ENCODE results near the gene SVBP. TPM values are rescaled to one million over a fixed set of nuclear protein-coding genes. Genes with fewer than 3 reads are reported as not detected.

The SVBP gene
- total and polyA plus RNA-seq, 2 of the 8 experiments (the other 6 are each of a cell fraction or from before 2014, with no cell fraction given): 29.7 to 30.2 TPM

DNA sequence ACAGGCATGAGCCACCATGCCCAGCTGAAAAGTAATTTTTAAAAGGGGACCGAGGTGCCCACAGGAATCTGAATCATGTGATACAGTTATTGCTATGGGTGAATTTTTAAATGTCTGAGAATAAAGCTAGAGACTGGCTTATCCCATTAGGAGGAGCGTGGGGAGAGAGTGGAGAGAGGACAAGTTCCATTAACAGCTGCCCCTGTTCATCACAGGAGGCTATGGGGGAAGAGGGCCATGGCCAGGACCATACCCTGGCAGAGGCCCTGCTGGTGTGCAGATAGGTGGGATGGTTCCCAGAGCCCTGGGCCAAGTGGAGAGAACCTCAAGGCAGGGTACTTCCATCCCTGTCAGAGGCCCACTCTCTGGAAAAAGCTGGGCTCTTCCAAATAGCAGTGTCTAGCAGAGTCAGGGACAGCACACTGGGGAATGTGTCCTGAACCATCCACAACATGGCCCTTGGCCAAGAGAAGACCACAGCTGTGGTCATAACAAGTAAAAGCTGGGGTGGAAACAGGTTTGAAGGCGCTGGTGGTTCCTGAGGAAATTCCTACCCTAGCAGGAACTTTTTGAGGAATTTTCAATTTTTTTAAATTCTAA is 15.5 kb upstream of the SVBP start:
- Histone ChIP-seq H3K14ac (ENCODE audit: insufficient read length) (no peak overlapping the region), H3K27me3 (replicated peaks in 1 of 4; ENCODE audit: control insufficient read depth in 3 of 4, extremely low read depth in 1 of 4, insufficient read depth in 3 of 4, low read length in 3 of 4) (no peaks in the 10 kb centered on the region), H3K9me3 (ENCODE audit: insufficient read depth in 2 of 2, low read depth in 1 of 2, low read length in 1 of 2) (no peaks in the 10 kb centered on the region), H3K36me3 (ENCODE audit: control insufficient read depth in 2 of 4, insufficient read depth in 4 of 4, low read length in 3 of 4) (no peaks in the 10 kb centered on the region), H2BK20ac (ENCODE audit: low read length) (no peak overlapping the region), H3K79me1 (ENCODE audit: low read depth, low read length) (no peaks in the 10 kb centered on the region), H3K4ac (replicated peaks; ENCODE audit: insufficient read length, low read depth, low read length) (no peak overlapping the region), H3K9ac (replicated peaks in 1 of 4; ENCODE audit: extremely low read depth in 1 of 4, low read depth in 3 of 4, low read length in 3 of 4) (no peak overlapping the region), H4K91ac (replicated peaks; ENCODE audit: insufficient read length, low read length) (no peak overlapping the region), H2BK15ac (ENCODE audit: low read length) (no peak overlapping the region), H3K79me2 (ENCODE audit: control insufficient read depth in 1 of 2, insufficient read depth in 2 of 2, low read length in 2 of 2) (no peaks in the 10 kb centered on the region), H2AFZ (ENCODE audit: low read length) (no peak overlapping the region), H3K23ac (ENCODE audit: insufficient read length) (no peak overlapping the region), H3K56ac (replicated peaks; ENCODE audit: insufficient read length, low read depth, low read length) (no peak overlapping the region), H3K4me2 (ENCODE audit: insufficient read depth in 1 of 2, low read depth in 2 of 2, low read length in 2 of 2) (no peak overlapping the region), H3K4me3 (ENCODE audit: extremely low read depth in 1 of 4, insufficient read depth in 2 of 4, low read depth in 3 of 4, low read length in 4 of 4) (no peak overlapping the region), H2BK5ac (ENCODE audit: low read depth, low read length) (no peak overlapping the region), H4K20me1 (replicated peaks in 1 of 2; ENCODE audit: control insufficient read depth in 1 of 2, insufficient read depth in 2 of 2, low read length in 2 of 2) (no peaks in the 10 kb centered on the region), H2BK120ac (replicated peaks; ENCODE audit: low read depth, low read length) (no peak overlapping the region), H4K8ac (ENCODE audit: extremely low read depth, insufficient read depth, low read length) (no peak overlapping the region; the same call in 1 of the 2 replicates), H3K18ac (ENCODE audit: extremely low read depth, low read length) (no peak overlapping the region), H3K4me1 (replicated peaks in 1 of 4; ENCODE audit: control insufficient read depth in 3 of 4, insufficient read depth in 4 of 4, low read length in 3 of 4) (no peaks in the 10 kb centered on the region), H3K23me2 (ENCODE audit: low read depth, low read length) (no peaks in the 10 kb centered on the region), H4K5ac (ENCODE audit: insufficient read length, low read depth, low read length) (no peak overlapping the region), H3K27ac (ENCODE audit: low read depth, low read length) (no peak overlapping the region), H2BK12ac (ENCODE audit: low read depth, low read length) (no peak overlapping the region), H2AK5ac (ENCODE audit: low read depth, low read length) (no peak overlapping the region)
- WGBS, 2 experiments (ENCODE audit: extremely low coverage in 1 of 2, insufficient coverage in 1 of 2, insufficient read length in 1 of 2, insufficient replicate concordance in 2 of 2, low coverage in 1 of 2, low lambda C conversion rate in 2 of 2, missing lambda C conversion rate in 1 of 2): 90% methylated on average over 3 of the region's 3 CpGs; no CpG with 5 or more reads in 1 of the 2 experiments
- FAIRE-seq: no peak
- no peak for DNase-seq (ENCODE audit: low read depth in 1 of 2, low spot score in 2 of 2)
- TF ChIP-seq JUND (IDR thresholded peaks at IDR 0.05; ENCODE audit: low read length): no peak
- no peak for TF ChIP-seq TAF1 (IDR thresholded peaks at IDR 0.05; ENCODE audit: low read depth, low read length)
- no peak for TF ChIP-seq E2F6 (IDR thresholded peaks at IDR 0.05)
- TF ChIP-seq KDM1A (IDR thresholded peaks at IDR 0.05; ENCODE audit: borderline replicate concordance, low read length): no peak
- TF ChIP-seq SP1 (IDR thresholded peaks at IDR 0.05; ENCODE audit: low read depth, low read length): no peak
- TF ChIP-seq ZNF274 (IDR thresholded peaks at IDR 0.05; ENCODE audit: borderline replicate concordance, extremely low read depth, low read length): no peak
- TF ChIP-seq JUN (IDR thresholded peaks at IDR 0.05; ENCODE audit: low read depth, low read length): no peak
- TF ChIP-seq RAD21 (IDR thresholded peaks at IDR 0.05 in 1 of 2, conservative IDR thresholded peaks at IDR 0.05 in 1 of 2; ENCODE audit: low read depth in 2 of 2, low read length in 2 of 2): no peak
- no peak for TF ChIP-seq KDM5A (IDR thresholded peaks at IDR 0.05; ENCODE audit: low read length)
- TF ChIP-seq KDM4A (IDR thresholded peaks at IDR 0.05; ENCODE audit: low read depth, low read length, severe bottlenecking): no peak
- ChIA-PET POLR2A (ENCODE audit: partially characterized antibody) (interaction anchor here (1.8 kb wide), 1 partner anchor 16 kb away, joined by 4 read pairs; the partner anchor contains the start of gene ERMAP), CTCF (ENCODE audit: partially characterized antibody) (interaction anchor here (0.6 to 5.2 kb wide), 6 partner anchors 9 to 1169 kb away, joined by 3 to 30 read pairs (median 4); partner anchors contain the start of gene ZNF691)

Data from H1 (cell line).